ENCODE data around the gene GP2.

DNA sequence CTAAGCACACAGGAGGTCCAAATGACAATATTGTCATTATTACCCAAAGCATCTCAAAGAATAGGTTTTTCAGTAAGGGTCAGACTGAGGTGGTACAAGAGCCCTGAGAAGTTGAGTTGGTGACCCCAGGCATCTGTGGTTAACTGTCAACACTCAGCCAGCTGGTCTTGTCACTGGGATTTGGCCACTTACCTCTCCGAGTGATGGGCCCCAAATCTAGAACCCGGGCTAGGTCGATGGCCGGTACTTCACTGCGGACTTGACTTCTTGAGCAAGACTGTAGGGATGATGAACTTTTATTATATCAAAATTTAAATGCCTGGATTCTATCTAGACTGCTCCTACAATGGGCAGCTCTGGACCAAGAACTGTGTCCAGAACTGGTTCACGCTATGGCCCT is 11.5 kb downstream of the GP2 start:
- TF ChIP-seq POLR2A (IDR thresholded peaks at IDR 0.05) (no peak), CTCF (IDR thresholded peaks at IDR 0.05) (no peak)

Measured in right lobe of liver (tissue), 4 donors.